ENCODE measurements around the gene TSTD1. TPM values are rescaled to one million over a fixed set of nuclear protein-coding genes. Genes with fewer than 3 reads are reported as not detected.

TSTD1 gene
- total RNA-seq, 1 donor from 2014 or later = 112 TPM

DNA sequence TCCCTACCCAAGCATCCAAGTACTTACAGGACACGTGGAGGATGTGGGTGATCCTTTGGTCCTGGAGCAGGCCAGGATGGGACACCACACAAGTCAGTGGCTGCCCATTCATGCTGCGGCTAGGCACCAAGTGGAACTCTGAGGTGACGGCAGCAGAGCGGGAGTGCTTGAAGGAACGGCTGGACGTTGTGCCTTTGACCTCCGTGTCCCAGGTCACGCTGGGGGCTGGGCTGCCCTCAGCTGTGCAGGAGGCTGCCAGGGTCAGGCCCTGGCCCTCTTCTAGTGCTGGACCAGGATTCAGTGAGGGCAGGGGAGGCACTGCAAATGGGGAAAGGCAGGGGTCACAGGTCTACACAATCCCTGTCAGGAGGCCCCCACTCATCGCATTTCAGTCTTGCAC lies 38.7 kb upstream of the TSTD1 start:
- Histone ChIP-seq H3K27me3 (ENCODE audit: control insufficient read depth, insufficient read depth, low read length) (peaks cover 4% of the 10 kb centered on the region), H3K36me3 (ENCODE audit: control insufficient read depth, insufficient read depth, low read length) (no peaks in the 10 kb centered on the region), H3K4me3 (ENCODE audit: low read depth, low read length) (no peak overlapping the region)
- no peak for DNase-seq (ENCODE audit: low read depth)
- TF ChIP-seq, protein P1, sequence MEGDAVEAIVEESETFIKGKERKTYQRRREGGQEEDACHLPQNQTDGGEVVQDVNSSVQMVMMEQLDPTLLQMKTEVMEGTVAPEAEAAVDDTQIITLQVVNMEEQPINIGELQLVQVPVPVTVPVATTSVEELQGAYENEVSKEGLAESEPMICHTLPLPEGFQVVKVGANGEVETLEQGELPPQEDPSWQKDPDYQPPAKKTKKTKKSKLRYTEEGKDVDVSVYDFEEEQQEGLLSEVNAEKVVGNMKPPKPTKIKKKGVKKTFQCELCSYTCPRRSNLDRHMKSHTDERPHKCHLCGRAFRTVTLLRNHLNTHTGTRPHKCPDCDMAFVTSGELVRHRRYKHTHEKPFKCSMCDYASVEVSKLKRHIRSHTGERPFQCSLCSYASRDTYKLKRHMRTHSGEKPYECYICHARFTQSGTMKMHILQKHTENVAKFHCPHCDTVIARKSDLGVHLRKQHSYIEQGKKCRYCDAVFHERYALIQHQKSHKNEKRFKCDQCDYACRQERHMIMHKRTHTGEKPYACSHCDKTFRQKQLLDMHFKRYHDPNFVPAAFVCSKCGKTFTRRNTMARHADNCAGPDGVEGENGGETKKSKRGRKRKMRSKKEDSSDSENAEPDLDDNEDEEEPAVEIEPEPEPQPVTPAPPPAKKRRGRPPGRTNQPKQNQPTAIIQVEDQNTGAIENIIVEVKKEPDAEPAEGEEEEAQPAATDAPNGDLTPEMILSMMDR (IDR thresholded peaks at IDR 0.05; ENCODE audit: insufficient read depth, low read length, poor library complexity, severe bottlenecking) = no peak

DNA sequence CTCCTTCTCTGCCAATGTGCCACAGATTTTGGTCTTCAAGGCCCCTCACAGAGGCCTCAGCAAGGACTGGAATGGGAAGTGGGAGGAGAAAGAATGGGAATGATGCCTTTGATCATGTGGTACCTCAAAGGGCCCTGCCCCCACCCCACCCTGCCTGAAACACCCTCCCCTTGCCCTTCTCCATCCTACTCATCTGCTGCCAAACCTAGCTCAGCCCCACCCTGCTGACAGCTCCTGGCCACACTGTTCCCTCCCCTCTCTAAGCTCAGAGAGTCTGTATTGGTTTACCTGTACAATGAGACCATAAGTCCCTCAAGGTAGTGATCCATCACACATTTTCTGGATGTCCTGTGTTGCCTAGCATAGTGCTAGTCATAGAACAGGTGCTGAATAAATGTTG lies 37.6 kb upstream of the TSTD1 start:
- Histone ChIP-seq H3K4me3 (ENCODE audit: low read depth, low read length) (no peak overlapping the region), H3K27me3 (ENCODE audit: control insufficient read depth, insufficient read depth, low read length) (peaks cover 4% of the 10 kb centered on the region), H3K36me3 (ENCODE audit: control insufficient read depth, insufficient read depth, low read length) (no peaks in the 10 kb centered on the region)
- DNase-seq (ENCODE audit: low read depth) = no peak
- TF ChIP-seq, protein P1 (IDR thresholded peaks at IDR 0.05; ENCODE audit: insufficient read depth, low read length, poor library complexity, severe bottlenecking) = no peak

DNA sequence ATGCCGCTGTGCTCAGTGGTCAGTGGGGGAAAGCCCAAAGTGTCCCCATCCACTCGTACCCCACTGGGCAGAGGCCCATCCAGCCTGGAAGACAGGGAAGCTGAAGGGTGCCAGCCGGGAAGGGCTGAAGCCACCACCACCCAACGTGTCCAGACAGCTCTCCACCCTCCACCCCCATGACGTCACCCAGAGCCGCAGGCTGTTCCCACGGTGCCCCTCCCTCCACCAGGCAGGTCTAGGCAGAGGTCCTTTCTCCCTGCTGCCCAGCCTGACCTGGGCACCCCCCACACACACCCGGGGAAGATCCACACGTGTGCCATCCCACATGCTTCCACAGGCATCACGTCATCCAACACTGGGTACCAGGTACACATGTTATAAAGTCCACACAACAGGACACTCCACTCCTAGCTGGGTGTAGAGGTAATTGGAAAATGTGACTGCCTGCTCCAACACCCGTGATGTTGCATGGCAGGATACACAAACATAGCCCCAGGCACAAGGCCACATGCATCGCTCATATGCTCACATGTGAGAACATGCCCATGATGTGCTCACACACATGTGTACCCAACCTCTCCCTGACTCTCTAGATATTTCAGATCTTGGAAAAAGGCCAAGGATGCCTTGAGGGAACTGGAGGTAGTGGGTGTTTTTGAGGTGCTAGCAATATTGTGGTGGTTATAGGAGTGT lies 36.1 kb upstream of the TSTD1 start:
- Histone ChIP-seq H3K27me3 (ENCODE audit: control insufficient read depth, insufficient read depth, low read length) (peaks cover 4% of the 10 kb centered on the region), H3K36me3 (ENCODE audit: control insufficient read depth, insufficient read depth, low read length) (no peaks in the 10 kb centered on the region), H3K4me3 (ENCODE audit: low read depth, low read length) (no peak overlapping the region)
- TF ChIP-seq, protein P1 (IDR thresholded peaks at IDR 0.05; ENCODE audit: insufficient read depth, low read length, poor library complexity, severe bottlenecking) = no peak
- DNase-seq (ENCODE audit: low read depth) = no peak

DNA sequence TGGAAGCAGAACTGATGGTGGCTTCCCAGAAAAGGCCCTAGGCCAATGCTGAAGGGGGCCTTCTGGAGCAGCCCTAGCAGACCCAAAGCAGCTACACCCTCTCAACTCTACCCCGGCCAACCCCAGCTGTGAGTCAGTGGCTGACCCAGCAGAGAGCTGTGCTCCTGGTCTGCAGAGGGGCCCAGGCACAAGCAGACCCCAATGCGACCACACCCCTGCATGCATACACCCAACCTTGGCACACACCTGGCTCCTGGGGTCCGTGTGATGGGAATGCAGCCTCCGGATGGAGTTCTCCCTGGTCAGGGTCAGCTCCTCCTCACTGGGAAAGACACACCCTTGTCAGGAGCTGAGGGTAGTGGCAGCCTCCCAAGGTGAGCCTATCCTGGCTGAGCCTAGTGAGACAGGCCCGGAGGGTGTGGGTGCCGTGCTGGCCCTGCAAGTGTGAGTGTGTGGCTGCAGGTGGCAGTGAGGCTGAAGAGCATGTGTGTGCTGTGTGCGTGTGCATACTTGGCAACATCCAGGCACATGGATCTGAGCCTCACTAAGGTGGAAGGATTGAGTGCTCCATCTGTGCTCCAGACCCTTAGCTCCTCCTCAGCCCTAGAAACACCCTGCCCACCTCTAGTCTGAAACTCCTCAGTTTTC lies 34.8 kb upstream of the TSTD1 start:
- no peak overlapping the region for H3K4me3 ChIP-seq (ENCODE audit: low read depth, low read length)
- TF ChIP-seq, protein P1 (IDR thresholded peaks at IDR 0.05; ENCODE audit: insufficient read depth, low read length, poor library complexity, severe bottlenecking) = no peak
- DNase-seq (ENCODE audit: low read depth) = no peak
- no peaks in the 10 kb centered on the region for H3K27me3 ChIP-seq (ENCODE audit: control insufficient read depth, insufficient read depth, low read length)
- H3K36me3 ChIP-seq (ENCODE audit: control insufficient read depth, insufficient read depth, low read length) = no peaks in the 10 kb centered on the region

DNA sequence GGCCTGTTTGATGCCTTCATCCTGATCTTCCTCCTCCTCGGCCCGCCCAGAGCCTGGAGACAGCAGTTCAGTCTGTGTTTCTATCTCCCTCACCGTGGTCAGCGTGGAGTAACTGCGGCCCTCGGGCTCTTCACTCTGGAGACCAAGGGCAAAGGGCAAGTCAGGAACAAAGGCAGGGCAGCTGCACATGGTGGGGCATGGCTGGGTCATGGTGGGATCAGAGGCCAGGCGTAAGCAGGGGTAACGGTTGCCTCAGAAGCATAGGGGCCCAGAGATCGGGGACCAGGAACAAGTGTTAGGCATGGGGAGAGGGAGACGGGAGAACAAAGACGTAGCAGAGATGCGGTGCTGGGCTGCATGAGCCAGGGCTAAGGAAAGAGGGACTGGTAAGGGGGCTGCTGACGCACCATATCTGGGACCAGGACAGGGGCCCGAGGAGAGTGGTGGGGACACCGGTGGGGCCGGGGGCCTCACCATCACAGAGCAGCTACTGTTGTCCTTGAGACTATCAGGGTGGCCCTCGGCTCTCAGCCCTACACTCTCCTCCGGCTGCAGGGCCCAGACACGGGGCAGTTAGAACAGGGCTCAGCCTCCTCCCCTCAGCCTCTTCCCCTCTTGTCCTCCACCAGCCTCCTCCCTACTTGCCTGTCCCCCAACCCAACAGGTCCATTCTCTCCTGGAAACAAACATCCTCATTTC lies 34.1 kb upstream of the TSTD1 start:
- H3K27me3 ChIP-seq (ENCODE audit: control insufficient read depth, insufficient read depth, low read length) = no peaks in the 10 kb centered on the region
- DNase-seq (ENCODE audit: low read depth) = no peak
- TF ChIP-seq, protein P1 (IDR thresholded peaks at IDR 0.05; ENCODE audit: insufficient read depth, low read length, poor library complexity, severe bottlenecking) = no peak
- H3K4me3 ChIP-seq (ENCODE audit: low read depth, low read length) = no peak overlapping the region
- H3K36me3 ChIP-seq (ENCODE audit: control insufficient read depth, insufficient read depth, low read length) = no peaks in the 10 kb centered on the region
